SU-DHL-6 (cell line): ENCODE results near the gene NSF.
"Not testable (repeated sequence)": the region's sequence is repeated elsewhere in the genome, so short reads cannot be mapped to it uniquely, and the experiment has no call there.

Experiments
- EZH2phosphoT487 ChIP-seq: fragments of 200-600 bp; sonication (generic), shearing (Covaris generic); conservative IDR thresholded peaks from 2 replicates; pipeline ENCODE4 v1.6.1; 2018; ENCODE audit warnings: mild to moderate bottlenecking, antibody characterized with exemption, low read length, moderate library complexity, mixed read lengths
- TF ChIP-seq, protein P1 (sequence below): fragments of 200-600 bp; sonication (generic); IDR thresholded peaks from one replicate; pipeline ENCODE4 v1.5.1; 2017; ENCODE audit warnings: antibody characterized with exemption, mild to moderate bottlenecking, low read length, moderate library complexity; ENCODE audit not compliant: insufficient read depth, poor library complexity, severe bottlenecking

DNA sequence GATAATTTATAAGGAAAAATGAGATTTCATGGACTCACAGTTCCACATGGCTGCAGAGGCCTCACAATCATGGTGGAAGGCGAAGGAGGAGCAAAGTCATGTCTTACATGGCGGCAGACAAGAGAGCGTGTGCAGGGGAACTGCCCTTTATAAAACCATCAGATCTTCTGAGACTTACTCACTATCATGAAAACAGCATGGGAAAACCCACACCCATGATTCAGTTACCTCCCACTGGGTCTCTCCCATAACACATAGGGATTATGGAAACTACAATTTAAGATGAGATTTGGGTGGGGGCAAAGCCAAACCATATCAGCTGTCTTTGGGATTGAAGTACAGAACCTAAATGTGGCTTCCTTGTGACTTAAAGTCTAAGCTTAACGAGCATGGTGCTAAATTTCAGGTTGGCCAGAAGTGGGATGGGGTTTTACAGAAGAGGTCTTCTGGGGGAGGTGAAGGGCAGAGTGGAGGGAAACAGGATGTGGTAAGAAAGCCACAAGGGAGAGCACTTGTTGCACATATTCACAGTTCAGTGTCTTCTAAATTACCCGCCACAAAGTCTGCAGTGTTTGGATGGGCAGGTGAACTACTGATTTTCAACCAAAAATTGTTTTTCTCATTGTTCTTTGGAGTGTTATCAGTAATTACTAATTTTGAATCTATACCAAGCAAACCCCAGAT, 38.4 kb downstream of the NSF start:
- TF ChIP-seq EZH2phosphoT487: not testable (repeated sequence)
- TF ChIP-seq, protein P1, sequence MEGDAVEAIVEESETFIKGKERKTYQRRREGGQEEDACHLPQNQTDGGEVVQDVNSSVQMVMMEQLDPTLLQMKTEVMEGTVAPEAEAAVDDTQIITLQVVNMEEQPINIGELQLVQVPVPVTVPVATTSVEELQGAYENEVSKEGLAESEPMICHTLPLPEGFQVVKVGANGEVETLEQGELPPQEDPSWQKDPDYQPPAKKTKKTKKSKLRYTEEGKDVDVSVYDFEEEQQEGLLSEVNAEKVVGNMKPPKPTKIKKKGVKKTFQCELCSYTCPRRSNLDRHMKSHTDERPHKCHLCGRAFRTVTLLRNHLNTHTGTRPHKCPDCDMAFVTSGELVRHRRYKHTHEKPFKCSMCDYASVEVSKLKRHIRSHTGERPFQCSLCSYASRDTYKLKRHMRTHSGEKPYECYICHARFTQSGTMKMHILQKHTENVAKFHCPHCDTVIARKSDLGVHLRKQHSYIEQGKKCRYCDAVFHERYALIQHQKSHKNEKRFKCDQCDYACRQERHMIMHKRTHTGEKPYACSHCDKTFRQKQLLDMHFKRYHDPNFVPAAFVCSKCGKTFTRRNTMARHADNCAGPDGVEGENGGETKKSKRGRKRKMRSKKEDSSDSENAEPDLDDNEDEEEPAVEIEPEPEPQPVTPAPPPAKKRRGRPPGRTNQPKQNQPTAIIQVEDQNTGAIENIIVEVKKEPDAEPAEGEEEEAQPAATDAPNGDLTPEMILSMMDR: not testable (repeated sequence)
